H4 (cell line): Measurements from ENCODE around the gene NUDT8. TPM values are rescaled to one million over a fixed set of nuclear protein-coding genes. Genes with fewer than 3 reads are reported as not detected.
A peak's percentile ranks its signal among the peaks of the same experiment; 100 is the strongest.
"Not testable (repeated sequence)": the region's sequence is repeated elsewhere in the genome, so short reads cannot be mapped to it uniquely, and the experiment has no call there.

Experiments
- DNase-seq: peaks from one replicate; pipeline ENCODE4 v3.0.0-alpha.2; 2015; ENCODE audit warnings: low spot score
- total RNA-seq: library from RNA; depleted of rRNA; stranded (reverse); fragments of >200 nt; shearing (Covaris generic); gene quantifications from 2 replicates; pipeline ENCODE4 v1.2.3, GENCODE V29; 2014

Gene NUDT8
- total RNA-seq, 1 experiment from 2014 or later = 15.7 TPM

GRCh38 chr11:67660752-67661151, 31.0 kb upstream of the NUDT8 start:
- DNase-seq = not testable (repeated sequence)

- not testable (repeated sequence) for DNase-seq
Observed at GRCh38 chr11:67659651-67660165, 30.0 kb upstream of the NUDT8 start.

GRCh38 chr11:67657300-67657699, 27.6 kb upstream of the NUDT8 start:
- DNase-seq = no peak

GRCh38 chr11:67656278-67656922, 26.7 kb upstream of the NUDT8 start:
- peak; percentile 3 for DNase-seq

DNA sequence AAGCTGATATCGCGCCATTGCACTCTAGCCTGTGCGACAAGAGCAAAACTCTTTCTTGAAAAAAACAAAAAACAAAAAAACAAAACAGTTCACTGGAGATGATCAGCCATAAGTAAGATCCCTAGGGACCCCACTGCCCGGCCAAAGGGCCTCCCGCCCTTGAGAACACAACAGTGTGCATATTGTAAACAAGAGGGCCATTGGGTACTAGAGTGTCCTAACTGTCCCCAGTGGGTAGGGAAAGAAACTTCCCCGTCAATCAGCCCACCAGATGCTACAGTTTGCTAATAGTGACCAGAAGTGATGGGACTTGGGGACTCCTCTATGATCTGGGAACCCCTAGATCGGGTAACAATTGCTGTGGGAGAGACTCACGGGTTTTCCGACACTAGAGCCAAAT, 24.5 kb upstream of the NUDT8 start:
- no peak for DNase-seq

- DNase-seq = no peak
Observed at GRCh38 chr11:67652965-67653845, 23.5 kb upstream of the NUDT8 start.

DNA sequence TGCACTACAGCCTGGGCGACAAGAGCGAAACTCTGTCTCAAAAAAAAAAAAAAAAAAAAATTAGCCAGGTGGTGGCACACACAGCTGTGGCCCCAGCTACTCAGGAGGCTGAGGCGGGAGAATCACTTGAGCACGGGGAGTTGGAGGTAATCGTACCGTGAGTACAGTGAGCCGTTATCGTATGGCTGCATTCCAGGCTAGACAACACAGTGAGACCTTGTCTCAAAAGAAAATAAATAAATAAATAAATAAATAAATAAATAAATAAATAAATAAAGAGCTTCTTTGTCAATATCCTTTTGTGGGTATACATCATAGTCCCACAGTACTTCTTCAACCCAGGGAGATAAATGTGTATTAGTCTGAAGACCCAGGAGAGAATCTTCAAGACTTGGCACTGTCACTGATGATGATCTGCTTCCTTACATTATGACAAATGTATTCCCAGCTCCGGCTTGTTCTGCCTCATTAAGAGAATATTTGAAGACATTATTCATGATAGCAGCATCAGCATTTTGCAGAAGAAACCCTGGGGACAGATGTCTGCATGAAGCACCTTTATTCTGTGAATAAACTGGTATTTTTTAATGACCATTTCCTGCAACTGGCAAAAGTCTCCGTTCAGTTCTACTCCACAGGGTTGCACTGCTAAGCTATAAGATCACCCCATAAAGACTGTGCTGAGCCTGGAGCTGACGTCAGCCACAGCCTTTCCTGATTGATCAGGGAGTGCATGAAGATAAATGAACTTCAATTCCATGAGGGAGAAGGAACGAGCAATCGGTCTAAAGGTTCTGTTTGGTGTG, 22.4 kb upstream of the NUDT8 start:
- DNase-seq = no peak

DNA sequence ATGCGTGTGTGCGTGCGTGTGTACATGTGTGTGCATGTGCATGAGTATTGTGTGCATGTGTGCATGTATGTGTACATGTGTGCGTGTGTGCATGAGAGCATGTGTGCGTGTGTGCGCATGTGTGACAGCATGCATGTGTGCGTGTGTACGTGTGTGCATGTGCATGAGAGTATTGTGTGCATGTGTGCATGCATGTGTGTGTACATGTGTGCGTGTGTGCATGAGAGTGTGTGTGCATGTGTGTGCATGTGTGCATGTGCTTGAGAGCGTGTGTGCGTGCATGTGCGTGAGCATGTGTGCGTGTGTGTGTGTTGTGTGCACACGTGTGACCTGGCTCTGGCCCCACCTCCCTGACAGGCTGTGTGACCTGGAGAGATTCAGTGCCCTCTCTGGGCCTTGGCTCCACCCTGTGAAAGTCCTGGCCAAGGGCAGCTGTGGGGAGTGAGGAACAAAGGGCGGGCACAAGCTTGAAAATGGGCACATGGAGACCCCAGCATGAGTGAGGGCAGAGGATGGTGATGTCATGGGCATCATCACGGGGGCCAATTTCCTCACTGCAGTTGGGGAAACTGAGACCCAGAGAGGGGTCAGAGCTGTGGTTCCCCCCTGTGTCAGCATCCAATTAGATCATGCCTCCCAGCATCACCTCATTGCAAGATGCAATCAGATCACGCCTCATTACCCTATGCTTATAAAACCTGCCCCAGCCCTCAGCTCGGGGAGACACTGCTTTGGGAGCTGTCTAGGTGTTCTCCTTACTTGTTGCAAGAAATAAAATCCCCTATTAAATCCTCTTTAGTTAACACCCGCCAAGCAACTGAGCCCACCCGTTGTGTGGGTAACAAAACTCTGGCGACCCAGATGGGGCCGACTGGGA, 20.1 kb upstream of the NUDT8 start:
- no peak for DNase-seq

DNA sequence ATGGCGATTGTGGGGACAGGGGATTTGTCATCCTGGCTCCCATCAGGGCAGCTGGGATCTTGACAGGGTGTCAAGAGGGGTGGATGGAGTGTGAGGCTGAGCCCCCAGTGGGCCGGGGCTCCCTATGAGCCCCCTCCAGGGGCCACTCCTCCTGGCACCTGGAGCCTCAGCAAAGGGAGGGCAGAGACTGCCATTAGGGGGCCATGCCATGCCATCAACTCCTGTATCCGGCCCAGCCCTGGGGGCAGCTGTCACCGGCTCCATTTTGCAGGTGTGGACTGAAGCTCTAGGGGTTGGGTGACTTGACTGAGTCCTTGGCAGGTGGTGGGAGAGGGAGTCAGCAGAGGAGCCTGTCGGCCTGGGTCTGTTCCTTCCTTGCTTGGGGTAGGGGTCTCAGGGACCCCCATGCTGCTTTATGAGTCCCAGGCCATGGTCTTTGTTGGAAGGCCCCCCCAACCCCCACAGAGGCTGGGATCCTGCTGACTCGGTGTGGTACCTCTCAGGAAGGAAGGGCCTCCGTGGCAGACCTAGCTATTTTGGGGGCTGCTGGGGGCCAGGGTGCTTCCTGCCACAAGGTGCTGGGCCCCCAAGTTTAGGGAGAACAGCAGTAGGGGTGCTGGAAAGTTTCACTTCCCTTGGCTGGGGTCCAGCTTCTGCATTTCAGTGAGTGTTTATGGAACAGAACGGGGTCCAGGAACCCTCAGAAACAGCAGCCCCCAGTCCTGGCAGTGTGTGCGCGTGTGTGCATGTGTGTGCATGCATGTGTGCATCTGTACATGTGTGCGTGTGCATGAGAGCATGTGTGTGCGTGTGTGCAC, 19.3 kb upstream of the NUDT8 start:
- DNase-seq = no peak

- DNase-seq = no peak
Observed at GRCh38 chr11:67648140-67648795, 18.5 kb upstream of the NUDT8 start.

DNA sequence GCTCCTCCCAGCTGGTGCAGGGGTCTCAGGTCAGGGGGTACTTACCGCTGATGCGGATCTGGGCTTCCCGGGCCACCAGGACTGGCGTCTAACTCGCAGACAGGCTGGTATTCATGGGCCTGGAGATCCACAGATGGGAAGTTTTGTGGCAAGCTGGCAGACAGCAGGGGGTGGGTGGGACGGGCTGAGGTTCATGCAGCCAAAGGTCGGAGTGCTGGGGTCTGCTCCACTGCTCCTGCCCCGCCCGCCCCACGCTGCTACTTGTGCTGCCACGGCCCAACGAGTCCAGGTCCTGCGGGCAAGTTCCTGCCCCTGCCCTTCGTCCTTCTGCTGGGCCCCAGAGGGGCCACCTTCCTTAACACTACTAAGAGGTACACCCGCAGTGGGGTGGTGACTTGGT, 17.7 kb upstream of the NUDT8 start:
- DNase-seq = no peak

DNA sequence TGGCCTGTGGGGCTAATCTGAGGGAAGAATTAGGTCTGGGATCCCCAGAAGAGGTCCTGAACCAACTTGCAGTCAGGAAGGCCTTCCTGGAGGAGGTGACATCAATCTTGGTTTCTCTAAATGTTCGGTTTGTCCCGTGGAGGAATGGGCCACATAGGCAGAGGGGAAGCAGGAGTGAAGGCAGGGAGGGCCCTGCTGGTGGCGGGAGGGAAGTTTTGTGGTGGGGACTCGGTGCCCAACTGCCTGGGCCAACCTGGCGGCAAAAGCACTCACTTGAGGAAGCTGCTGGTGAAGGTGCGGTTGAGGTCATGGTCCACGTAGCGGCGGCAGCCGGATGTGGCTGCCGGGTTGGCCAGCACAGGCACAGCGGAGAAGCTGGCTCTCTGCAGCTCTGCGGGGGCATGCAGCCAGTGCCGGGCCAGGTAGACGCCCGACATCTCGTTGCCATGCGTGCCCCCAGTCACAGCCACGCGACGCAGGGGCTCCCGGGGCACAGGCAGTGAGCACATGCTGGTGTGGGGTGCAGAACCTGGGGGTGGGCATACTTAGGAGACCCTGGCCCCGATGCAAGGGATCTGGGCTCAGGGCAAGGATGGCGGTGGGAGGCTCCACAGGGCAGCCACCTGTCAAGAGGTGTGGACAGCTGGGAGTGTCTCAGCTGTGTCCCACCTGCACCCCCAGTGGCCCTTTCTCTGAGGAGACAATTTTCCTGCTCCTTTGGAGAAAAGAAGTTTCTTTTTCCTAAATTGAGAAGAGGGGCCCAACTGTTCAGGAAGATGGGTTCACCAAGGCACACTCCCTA, 17.0 kb upstream of the NUDT8 start:
- DNase-seq = no peak

DNA sequence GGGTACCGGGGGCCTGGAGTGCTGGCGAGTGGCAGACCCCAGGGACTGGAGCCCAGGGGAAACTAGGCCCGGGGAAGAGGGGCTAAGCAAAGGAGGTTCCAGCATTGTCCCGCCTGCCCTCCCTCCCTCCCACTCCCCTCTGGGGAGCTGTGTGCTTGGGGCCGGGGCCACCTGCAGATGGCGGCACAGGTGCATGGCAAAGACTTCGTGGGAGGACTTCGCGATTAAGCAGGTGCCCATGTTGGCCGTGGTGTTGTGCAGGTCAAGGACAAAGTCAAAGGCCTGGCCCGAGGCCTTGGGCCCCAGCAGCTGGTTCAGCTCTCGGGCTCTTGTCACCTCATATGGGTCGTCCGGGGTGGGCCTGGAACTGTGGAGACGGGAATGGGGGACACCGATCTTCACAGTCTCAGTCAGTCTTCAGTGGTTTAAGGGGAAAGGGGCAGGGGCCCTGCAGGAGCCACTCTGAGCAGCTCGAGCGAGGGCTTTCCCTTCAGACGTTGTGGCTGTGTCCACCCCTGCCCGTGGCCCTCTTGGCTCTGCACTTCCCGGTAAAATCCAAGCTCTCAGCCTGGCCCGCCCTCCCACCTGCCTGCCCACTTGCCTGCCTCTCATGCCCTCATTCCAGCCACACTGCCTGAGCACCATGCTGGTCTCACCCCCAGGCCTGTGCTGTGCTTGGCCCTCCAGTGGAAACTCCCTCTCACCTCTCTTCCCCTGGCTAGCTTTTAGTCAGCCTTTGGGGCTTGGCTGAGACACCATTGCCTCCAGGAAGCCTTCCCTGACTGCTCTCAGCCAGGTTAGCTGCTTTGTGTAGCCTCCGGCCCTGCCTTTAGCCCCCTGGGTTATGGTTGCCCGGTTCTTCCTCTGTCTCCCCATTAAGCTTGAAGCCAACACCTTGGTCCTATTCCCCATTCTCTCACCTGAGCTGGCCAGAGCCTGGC, 16.1 kb upstream of the NUDT8 start:
- DNase-seq = no peak

- DNase-seq = no peak
Observed at GRCh38 chr11:67644472-67645418, 15.0 kb upstream of the NUDT8 start.

GRCh38 chr11:67644042-67644441, 14.3 kb upstream of the NUDT8 start:
- no peak for DNase-seq
